Measurements from ENCODE around the gene ATXN2L. TPM values are rescaled to one million over a fixed set of nuclear protein-coding genes. Genes with fewer than 3 reads are reported as not detected.

Gene ATXN2L
- total RNA-seq, 1 experiment from 2014 or later: 309 TPM

- no peak overlapping the region for H3K4ac ChIP-seq (ENCODE audit: low read depth, low read length)
- no peak overlapping the region for H4K8ac ChIP-seq (replicated peaks; ENCODE audit: insufficient read length, low read depth, low read length)
- no peaks in the 10 kb centered on the region for H3K9me3 ChIP-seq (ENCODE audit: control insufficient read depth, low read depth, low read length)
- H3K9ac ChIP-seq (ENCODE audit: extremely low read depth, insufficient read length, low read length): no peak overlapping the region
- H2AFZ ChIP-seq (ENCODE audit: low read length): no peak overlapping the region
- no peak overlapping the region for H2BK12ac ChIP-seq (ENCODE audit: insufficient read length, low read depth, low read length)
- H3K27me3 ChIP-seq (ENCODE audit: insufficient read depth, low read length): no peaks in the 10 kb centered on the region
- H2BK15ac ChIP-seq (ENCODE audit: low read depth, low read length): no peak overlapping the region
- no peak overlapping the region for H3K4me3 Mint-ChIP-seq
- H3K79me1 ChIP-seq (ENCODE audit: insufficient read depth, low read depth, low read length, poor library complexity, severe bottlenecking): no peaks in the 10 kb centered on the region
- no peak for TF ChIP-seq CTCF (conservative IDR thresholded peaks at IDR 0.05)
- H3K4me2 ChIP-seq (ENCODE audit: insufficient read depth, insufficient read length, low read length): no peak overlapping the region
- H3T11ph ChIP-seq (ENCODE audit: low read length): no peak overlapping the region
- H4K5ac ChIP-seq (ENCODE audit: insufficient read length, low read depth, low read length): no peak overlapping the region
- peaks cover 56 to 95% (median 92%) of the 10 kb centered on the region in 3 experiments for H3K36me3 Mint-ChIP-seq (ENCODE audit: insufficient read depth in 1 of 3, low read depth in 3 of 3)
- no peaks in the 10 kb centered on the region for H3K4me1 Mint-ChIP-seq
- H3K27ac ChIP-seq (ENCODE audit: insufficient read length, low read depth, low read length): no peak overlapping the region
- H3K79me2 ChIP-seq (ENCODE audit: insufficient read depth, low read length): no peaks in the 10 kb centered on the region
- H3K23ac ChIP-seq (ENCODE audit: insufficient read length, low read depth, low read length): no peak overlapping the region
- H4K91ac ChIP-seq (ENCODE audit: insufficient read length, low read depth, low read length): no peak overlapping the region
- no peak for DNase-seq
- no peak overlapping the region for H2BK20ac ChIP-seq (ENCODE audit: low read depth, low read length, poor library complexity, severe bottlenecking)
- no peak overlapping the region for H3K56ac ChIP-seq (ENCODE audit: insufficient read length, low read depth, low read length)
- H2BK120ac ChIP-seq (ENCODE audit: low read depth, low read length, poor library complexity, severe bottlenecking): no peak overlapping the region
- H3K27me3 Mint-ChIP-seq (ENCODE audit: low read depth): no peaks in the 10 kb centered on the region; the same call in 1 of the 2 replicates
- no peaks in the 10 kb centered on the region for H4K20me1 ChIP-seq (ENCODE audit: control insufficient read depth, insufficient read depth, insufficient read length)
- H3K23me2 ChIP-seq (ENCODE audit: insufficient read length, low read depth, low read length, poor library complexity, severe bottlenecking): no peaks in the 10 kb centered on the region
- H3K14ac ChIP-seq (ENCODE audit: insufficient read depth, low read length): no peak overlapping the region
- H2AK5ac ChIP-seq (ENCODE audit: insufficient read length, low read length): no peak overlapping the region
- H3K27ac Mint-ChIP-seq: no peak overlapping the region
- H3K4me1 ChIP-seq (ENCODE audit: insufficient read depth, low read length): no peaks in the 10 kb centered on the region
- H3K9me3 Mint-ChIP-seq: no peaks in the 10 kb centered on the region
- no peak overlapping the region for H3K18ac ChIP-seq (ENCODE audit: insufficient read length, low read depth, low read length)
- WGBS (ENCODE audit: extremely low coverage, insufficient read length, low lambda C conversion rate): no CpG with 5 or more reads among the region's 14 CpGs
- no peak overlapping the region for H2BK5ac ChIP-seq (ENCODE audit: insufficient read length, low read length)
These were observed 11.6 kb downstream of the ATXN2L start for GRCh38 chr16:28834349-28834748.

Measured in H9 (cell line).